HG02798 (cell line): ENCODE data around the gene FAM187B.
A peak's percentile ranks its signal among the peaks of the same experiment; 100 is the strongest.

Source experiments
- ATAC-seq: cut with Tn5 transposase; IDR thresholded peaks from one replicate; pipeline ENCODE4 v1.9.1; 2021; ENCODE audit warnings: mild to moderate bottlenecking; ENCODE audit not compliant: unreplicated experiment, poor library complexity

Gene FAM187B

GRCh38 chr19:35264268-35265125 lies 36.0 kb upstream of the FAM187B start:
- ATAC-seq = no peak

- no peak for ATAC-seq
These were observed 33.7 kb upstream of the FAM187B start for GRCh38 chr19:35262101-35262761.

GRCh38 chr19:35261356-35262100 lies 33.0 kb upstream of the FAM187B start:
- ATAC-seq = no peak

GRCh38 chr19:35260694-35261304 lies 32.3 kb upstream of the FAM187B start:
- ATAC-seq = no peak

GRCh38 chr19:35257113-35257461 lies 28.5 kb upstream of the FAM187B start:
- no peak for ATAC-seq

- no peak for ATAC-seq
These were observed 28.0 kb upstream of the FAM187B start for GRCh38 chr19:35256566-35256965.

- no peak for ATAC-seq
These were observed 26.1 kb upstream of the FAM187B start for GRCh38 chr19:35254341-35255297.

- no peak for ATAC-seq
These were observed 25.1 kb upstream of the FAM187B start for GRCh38 chr19:35253316-35254286.

GRCh38 chr19:35251456-35251855 lies 22.9 kb upstream of the FAM187B start:
- ATAC-seq = no peak

- no peak for ATAC-seq
These were observed 21.5 kb upstream of the FAM187B start for GRCh38 chr19:35249848-35250711.

GRCh38 chr19:35249146-35249847 lies 20.8 kb upstream of the FAM187B start:
- peak; percentile 1 for ATAC-seq

GRCh38 chr19:35248310-35249145 lies 20.0 kb upstream of the FAM187B start, which contains the start of gene LSR:
Gene LSR, plus strand, starts transcription at chr19:35249002. Its CDS starts 21 bp downstream, at chr19:35249023.
- peak; percentile 82 for ATAC-seq

GRCh38 chr19:35247526-35248309 lies 19.2 kb upstream of the FAM187B start:
- ATAC-seq = peak; percentile 55

GRCh38 chr19:35246466-35247092 lies 18.0 kb upstream of the FAM187B start:
- no peak for ATAC-seq

GRCh38 chr19:35241417-35241816 lies 12.9 kb upstream of the FAM187B start:
- no peak for ATAC-seq
